ENCODE measurements around the gene MCRS1.

The MCRS1 gene

GRCh38 chr12:49582850-49583249 lies 14.9 kb upstream of the MCRS1 start:
- DNase-seq (ENCODE audit: low read depth, low spot score), result no peak

- no peak for DNase-seq (ENCODE audit: low read depth, low spot score)
Measured at GRCh38 chr12:49582201-49582600, 14.3 kb upstream of the MCRS1 start.

- DNase-seq (ENCODE audit: low read depth, low spot score), result peak; percentile 95
Measured at GRCh38 chr12:49580572-49581535, 12.9 kb upstream of the MCRS1 start.

DNA sequence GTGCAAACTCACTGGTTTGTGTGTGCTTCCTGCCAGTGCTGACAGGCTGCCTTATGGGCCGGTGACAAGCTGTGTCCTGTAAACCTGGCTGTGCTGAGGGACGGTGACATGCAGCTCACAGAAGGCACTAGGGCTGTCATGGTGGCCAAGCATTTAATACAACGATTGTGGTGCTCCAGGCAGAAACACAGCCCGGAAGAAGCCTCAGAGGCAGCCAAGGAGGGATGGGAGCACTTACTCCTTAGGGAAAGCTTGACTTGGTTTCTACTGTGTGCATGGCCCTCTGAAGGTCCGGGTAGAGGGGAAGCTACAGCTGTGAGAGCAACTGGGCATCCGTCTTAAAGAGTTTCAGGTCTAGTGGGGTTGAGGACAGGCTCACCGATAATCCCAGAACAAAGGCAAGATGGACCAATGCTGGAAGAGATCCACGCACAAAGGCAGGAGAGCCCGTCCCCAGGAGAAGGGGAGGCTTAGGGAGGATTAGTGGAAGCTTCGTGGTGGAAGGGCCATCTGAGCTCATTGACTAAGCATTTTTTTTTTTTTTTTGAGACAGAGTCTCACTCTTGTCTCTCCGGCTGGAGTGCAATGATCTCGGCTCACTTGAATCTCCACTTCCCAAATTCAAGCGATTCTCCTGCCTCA lies 10.7 kb upstream of the MCRS1 start:
- no peak for DNase-seq (ENCODE audit: low read depth, low spot score)

- DNase-seq (ENCODE audit: low read depth, low spot score), result no peak
Measured at GRCh38 chr12:49577589-49578315, 9.8 kb upstream of the MCRS1 start.

GRCh38 chr12:49568442-49569162 lies 660 bp upstream of the MCRS1 start:
- DNase-seq (ENCODE audit: low read depth, low spot score), result no peak

DNA sequence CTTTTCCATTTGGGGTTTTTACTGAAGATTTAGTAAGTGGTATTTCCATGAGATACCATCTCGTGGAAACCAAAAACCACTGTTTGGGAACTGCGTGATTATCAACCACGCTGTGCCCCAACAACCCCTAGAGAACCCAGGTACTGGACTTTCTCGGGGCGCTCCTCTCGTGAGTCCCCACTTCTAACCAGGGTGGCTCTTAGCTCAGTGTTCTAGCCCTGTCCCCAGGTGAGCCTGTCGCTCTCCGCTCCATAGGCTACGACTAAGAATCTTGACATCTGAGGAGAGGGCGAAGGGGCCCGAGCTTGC lies 686 bp downstream of the MCRS1 start:
- DNase-seq (ENCODE audit: low read depth, low spot score), result no peak

- DNase-seq (ENCODE audit: low read depth, low spot score), result no peak
Measured at GRCh38 chr12:49566361-49566760, 1.6 kb downstream of the MCRS1 start.

GRCh38 chr12:49565406-49566265 lies 2.3 kb downstream of the MCRS1 start:
- DNase-seq (ENCODE audit: low read depth, low spot score), result no peak

DNA sequence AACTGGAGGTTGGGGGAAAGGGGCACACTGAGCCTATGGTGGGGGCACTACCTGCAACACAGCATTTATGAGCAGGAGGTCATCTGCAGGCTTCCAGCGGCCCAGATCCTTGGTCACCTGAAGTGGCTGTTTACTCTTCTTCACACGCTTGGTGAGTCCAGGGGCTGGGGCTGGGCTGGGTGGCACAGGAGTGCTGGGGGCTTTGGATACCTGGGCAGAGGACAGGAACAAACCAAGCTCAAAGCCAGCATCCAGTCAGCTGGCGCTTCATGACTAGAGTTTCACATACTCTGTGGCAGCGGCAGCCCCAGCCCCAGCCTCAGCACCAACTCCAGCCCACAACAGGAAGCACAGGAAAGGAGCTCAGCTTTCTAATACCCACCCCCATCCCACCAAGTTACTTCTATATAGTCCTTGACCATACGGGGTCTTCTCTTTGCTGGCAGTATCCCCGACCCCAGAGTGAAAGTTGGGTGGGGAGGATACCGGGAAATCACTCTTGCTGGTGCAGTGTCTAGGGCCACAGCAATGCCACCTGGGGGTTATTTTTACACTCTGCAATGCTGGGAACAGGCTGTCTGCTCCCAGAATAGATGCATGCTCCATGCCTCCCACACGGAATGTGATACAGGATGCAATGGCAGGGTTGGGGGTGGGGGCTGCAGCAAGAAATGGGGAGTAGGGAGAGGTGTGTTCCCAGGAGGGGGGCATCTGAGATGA lies 3.1 kb downstream of the MCRS1 start:
- DNase-seq (ENCODE audit: low read depth, low spot score), result no peak

DNA sequence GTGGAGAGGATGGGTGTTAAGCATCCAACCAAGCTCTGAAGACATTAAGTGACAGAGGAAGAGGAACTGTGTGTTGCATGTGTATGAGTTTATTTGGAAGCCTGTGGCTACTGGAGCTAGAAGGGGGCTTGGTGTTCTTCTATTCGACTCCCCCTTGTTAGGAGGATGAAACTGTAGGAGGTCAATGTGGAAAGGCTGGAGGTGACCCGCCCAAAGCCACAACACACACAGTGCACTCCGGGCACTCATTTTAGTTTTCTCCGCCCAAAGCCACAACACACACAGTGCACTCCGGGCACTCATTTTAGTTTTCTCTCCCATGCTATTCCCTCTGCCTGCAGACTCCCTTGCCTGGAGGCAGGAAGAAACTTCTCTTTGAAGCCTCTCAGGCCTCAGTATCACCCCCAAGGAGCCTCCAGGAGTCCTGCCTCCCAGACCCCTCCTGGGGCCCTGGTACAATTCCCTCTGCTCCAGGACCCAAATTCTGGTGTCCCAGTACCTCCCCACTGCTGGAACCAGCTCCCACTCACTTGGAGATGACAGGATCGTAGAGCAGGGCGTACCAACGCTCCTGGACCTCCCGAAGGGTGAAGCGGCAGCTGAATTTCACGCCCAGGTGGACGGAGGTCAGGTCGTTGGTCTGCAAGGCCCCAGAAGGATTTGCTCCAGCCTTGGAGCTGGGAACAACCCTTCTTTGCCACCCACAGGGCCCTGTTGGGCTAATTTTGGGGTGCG lies 3.8 kb downstream of the MCRS1 start:
- DNase-seq (ENCODE audit: low read depth, low spot score), result no peak

GRCh38 chr12:49562831-49563230 lies 5.1 kb downstream of the MCRS1 start:
- DNase-seq (ENCODE audit: low read depth, low spot score), result no peak

DNA sequence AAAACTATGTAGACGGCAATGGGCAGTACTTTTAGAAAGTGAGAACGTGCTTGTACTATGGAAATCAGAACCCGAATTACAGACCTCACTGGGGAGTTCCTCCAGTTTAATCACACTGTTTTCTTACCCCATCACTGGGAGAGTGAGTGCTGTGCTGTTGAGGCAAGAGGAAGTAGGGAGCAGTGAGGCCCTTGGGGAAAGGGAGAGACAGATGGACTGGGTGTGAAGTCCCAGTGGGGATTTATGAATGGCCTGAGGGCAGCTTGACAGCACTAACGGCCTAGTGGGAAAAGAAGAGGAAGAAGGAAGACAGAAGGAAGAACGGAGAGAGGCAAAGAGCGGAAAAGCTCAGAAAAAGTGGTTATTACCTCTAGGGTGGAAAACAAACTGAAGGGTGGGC lies 5.7 kb downstream of the MCRS1 start:
- DNase-seq (ENCODE audit: low read depth, low spot score), result no peak

GRCh38 chr12:49560695-49561094 lies 7.2 kb downstream of the MCRS1 start:
- no peak for DNase-seq (ENCODE audit: low read depth, low spot score)

GRCh38 chr12:49559011-49559675 lies 8.8 kb downstream of the MCRS1 start:
- DNase-seq (ENCODE audit: low read depth, low spot score), result no peak

GRCh38 chr12:49558526-49558925 lies 9.4 kb downstream of the MCRS1 start:
- DNase-seq (ENCODE audit: low read depth, low spot score), result no peak

DNA sequence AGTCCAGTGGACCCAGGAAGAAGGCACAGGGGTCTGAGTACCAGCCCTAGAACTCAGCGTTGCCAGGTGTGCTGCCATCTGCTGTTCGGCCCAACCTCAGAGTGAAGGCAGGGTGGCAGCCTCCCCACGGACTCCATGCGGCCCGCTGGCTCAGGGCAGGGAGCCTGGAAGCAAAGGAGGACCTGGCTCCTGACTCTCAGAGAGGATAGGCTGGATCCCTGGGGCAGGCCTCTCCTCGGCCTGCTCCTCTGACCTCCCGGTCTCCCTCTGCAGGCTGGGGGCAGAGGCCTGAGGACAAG lies 10.1 kb downstream of the MCRS1 start:
- DNase-seq (ENCODE audit: low read depth, low spot score), result no peak

DNA sequence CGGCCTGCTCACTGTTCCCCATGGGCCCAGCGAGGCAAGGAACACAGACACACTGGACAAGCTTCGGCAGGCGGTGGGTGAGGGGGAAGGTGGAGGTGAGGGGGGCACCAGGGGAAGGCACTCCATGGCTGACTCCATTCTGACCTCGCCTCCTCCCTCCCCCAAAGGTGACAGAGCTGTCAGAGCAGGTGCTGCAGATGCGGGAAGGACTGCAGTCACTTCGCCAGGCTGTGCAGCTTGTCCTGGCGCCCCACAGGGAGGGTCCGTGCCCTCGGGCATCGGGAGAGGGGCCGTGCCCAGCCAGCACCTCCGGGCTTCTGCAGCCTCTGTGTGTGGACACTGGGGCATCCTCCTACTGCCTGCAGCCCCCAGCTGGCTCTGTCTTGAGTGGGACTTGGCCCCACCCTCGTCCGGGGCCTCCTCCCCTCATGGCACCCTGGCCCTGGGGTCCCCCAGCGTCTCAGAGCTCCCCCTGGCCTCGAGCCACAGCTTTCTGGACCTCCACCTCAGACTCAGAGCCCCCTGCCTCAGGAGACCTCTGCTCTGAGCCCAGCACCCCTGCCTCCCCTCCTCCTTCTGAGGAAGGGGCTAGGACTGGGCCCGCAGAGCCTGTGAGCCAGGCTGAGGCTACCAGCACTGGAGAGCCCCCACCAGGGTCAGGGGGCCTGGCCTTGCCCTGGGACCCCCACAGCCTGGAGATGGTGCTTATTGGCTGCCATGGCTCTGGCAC lies 10.6 kb downstream of the MCRS1 start:
- DNase-seq (ENCODE audit: low read depth, low spot score), result no peak

Measured in ELF-1 (cell line).